GM12865 (cell line): ENCODE measurements around the gene ESR2.

ENCODE experiments used
- DNase-seq: peaks from one replicate; pipeline ENCODE4 v3.0.0; 2010; ENCODE audit warnings: low read depth
- H3K4me3 ChIP-seq: 2 replicates; pipeline ENCODE4 v1.5.1; 2011; ENCODE audit warnings: mild to moderate bottlenecking, low read depth, low read length, control low read depth
- TF ChIP-seq, protein P1 (sequence below): IDR thresholded peaks from 2 replicates; pipeline ENCODE4 v1.5.1; 2011; ENCODE audit warnings: low read length, control low read depth, low read depth, inconsistent platforms; ENCODE audit not compliant: insufficient read depth; ENCODE audit errors: missing control alignments

Gene ESR2

DNA sequence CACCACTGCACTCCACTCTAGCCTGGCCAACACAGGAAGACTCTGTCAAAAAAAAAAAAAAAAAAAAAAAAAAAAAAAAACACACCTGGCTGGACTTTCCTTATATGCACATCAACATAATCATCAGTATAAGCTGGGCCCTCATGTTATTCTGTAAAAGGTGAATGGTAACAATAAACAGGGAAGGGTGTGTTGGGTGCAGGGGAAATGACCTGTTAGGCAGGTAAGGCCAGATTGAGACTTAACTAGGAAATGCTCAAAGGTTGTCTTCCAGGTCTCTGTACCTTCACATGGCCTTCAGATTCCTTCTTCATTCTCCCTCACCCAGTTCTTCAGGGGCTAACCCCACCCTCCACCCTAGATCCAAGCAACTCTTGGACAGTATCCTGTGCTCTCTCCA is 47.5 kb downstream of the ESR2 start:
- no peak for DNase-seq
- no peak overlapping the region for H3K4me3 ChIP-seq
- TF ChIP-seq, protein P1, sequence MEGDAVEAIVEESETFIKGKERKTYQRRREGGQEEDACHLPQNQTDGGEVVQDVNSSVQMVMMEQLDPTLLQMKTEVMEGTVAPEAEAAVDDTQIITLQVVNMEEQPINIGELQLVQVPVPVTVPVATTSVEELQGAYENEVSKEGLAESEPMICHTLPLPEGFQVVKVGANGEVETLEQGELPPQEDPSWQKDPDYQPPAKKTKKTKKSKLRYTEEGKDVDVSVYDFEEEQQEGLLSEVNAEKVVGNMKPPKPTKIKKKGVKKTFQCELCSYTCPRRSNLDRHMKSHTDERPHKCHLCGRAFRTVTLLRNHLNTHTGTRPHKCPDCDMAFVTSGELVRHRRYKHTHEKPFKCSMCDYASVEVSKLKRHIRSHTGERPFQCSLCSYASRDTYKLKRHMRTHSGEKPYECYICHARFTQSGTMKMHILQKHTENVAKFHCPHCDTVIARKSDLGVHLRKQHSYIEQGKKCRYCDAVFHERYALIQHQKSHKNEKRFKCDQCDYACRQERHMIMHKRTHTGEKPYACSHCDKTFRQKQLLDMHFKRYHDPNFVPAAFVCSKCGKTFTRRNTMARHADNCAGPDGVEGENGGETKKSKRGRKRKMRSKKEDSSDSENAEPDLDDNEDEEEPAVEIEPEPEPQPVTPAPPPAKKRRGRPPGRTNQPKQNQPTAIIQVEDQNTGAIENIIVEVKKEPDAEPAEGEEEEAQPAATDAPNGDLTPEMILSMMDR, result no peak

DNA sequence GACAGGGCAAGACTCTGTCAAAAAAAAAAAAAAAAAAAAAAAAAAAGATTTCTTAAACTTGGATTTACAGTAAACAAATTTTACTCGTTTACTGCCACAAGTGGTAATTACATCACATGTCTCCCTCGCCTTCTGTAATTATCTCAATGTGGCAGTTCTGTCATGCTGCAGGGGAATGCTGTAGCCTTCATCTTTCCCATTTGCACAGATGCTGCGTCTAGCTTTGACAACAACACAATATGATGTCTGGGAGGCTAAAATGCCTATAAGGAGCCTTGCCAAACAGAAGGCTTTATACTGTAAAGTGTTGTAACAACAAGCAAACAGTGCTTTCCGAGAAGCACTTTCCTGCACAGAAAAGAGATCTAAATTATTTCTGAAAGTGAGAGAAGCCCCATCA is 48.7 kb downstream of the ESR2 start:
- H3K4me3 ChIP-seq, result no peak overlapping the region
- DNase-seq, result no peak
- TF ChIP-seq, protein P1, result no peak

DNA sequence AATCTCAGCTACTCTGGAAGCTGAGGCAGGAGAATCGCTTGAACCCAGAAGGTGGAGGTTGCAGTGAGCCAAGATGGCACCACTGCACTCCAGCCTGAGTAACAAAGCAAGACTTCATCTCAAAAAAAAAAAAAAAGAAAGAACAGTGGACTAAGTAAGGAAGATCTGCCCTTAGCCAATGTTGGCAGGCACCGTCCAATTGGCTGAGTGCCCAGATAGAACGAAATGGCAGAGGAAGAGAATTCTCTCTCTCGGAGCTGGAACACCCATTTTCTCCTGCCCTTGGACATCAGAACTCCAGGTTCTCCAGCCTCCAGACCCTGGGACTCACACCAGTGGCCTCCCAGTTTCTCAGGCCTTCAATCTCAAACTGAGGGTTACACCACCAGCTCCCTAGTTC is 49.9 kb downstream of the ESR2 start:
- TF ChIP-seq, protein P1, result no peak
- no peak for DNase-seq
- H3K4me3 ChIP-seq, result no peak overlapping the region

DNA sequence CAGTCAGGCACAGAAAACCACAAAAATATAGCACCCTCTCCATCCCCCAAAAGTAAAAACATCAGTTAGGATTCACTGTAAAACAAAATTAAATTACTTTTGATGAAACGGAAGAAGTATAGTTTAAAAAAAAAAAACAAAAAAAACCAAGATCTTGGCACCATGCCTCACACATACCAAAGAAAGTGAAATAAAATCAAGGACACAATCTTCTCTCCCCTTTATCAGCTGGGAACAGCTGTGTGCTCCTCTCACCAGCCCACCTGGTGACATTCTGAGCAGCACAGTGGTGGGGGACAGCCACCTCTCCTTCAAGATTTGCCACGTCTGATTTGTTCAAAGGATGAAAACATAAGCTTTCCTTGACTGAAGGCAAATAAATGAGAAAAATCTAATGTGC is 55.5 kb downstream of the ESR2 start:
- DNase-seq, result no peak
- TF ChIP-seq, protein P1, result no peak
- H3K4me3 ChIP-seq, result no peak overlapping the region

DNA sequence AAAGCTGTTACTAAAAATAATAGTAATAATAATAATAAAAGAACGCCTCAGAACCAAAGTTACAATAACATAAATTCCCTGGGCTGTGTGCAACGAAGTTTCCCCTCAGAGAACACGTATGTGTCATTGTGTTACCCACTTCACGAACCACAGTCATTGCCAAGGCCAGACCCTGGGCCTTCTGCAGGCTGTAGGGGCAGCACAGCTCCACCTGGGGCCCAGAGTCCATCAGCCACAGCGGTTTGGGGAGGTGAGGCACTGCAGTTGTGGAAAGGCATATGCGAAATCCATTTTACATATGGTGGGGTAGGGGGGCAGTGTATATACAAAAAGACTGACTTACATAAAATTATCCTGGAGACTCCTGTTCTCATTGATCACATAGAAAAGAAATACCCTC is 56.1 kb downstream of the ESR2 start:
- H3K4me3 ChIP-seq, result no peak overlapping the region
- no peak for DNase-seq

DNA sequence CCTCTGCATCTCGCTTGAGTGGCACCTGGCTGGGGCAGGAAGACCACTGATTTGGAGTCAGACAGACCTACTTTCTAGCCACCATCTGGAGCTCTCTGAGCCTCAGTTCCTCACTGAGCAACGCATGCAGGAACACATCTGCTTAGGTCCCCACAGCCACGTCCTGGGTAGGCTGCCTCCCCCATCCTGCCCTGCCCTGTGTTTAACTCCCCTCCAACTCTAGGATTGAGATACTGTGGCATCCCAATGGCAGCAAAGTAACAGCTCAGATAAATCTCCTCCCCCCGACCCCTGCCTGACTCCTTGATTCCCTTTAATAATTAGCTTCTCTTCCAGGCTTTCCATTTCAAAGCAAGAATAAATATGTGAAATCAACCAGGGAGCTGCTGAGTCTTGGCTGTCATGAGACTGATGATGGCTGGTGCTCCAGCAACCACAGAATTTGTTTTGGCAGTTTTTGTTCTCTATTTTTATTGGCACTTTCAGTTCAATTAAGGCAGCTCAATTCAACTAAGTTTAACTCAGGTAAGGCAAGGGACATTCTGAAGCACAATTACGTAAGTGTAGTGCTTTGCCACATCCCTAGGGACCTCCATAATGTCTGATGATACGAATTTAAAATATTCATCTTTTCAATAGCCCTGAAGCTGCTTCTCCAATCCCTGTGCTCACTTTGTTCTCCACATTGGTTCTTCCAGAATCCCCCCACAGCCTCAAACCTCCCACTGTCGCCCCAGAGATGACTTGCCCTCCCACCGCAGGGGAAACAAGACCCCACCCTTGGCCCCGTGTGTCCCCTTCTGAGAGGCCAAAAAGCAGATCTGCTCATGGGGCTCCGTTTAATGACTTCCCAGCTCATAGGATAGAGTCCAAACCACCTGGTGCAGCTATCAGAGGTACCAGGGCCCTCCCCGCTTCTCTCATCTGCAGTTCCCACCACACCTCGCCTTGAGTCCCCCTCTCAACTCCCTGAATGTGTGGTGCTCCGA is 58.2 kb downstream of the ESR2 start:
- peak; percentile 86 for DNase-seq
- peak overlapping the region; percentile 40 for H3K4me3 ChIP-seq

More for the DNA sequence above, 56.1 kb downstream of the ESR2 start:
- TF ChIP-seq, protein P1, result no peak

More for the DNA sequence above, 58.2 kb downstream of the ESR2 start:
- TF ChIP-seq, protein P1, result no peak
